ENCODE measurements around the gene PRDX5.

DNA sequence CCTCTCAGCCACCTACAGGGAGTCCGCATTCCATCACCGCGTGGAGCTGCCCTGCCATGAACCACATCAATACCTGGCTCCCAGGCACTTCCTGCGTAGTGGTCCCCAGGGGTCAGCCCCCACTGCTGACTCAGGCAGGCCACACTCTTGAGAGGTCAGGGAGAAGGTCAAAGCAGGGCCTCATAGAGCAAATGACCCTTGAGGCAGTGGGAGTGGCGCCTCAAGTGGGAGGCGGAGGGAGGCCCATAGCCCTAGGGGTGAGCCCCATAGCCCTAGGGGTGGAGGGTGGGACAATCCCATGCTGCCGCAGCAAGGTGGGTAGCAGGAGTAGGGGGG is 5.0 kb downstream of the PRDX5 start:
- TF ChIP-seq, protein P1, sequence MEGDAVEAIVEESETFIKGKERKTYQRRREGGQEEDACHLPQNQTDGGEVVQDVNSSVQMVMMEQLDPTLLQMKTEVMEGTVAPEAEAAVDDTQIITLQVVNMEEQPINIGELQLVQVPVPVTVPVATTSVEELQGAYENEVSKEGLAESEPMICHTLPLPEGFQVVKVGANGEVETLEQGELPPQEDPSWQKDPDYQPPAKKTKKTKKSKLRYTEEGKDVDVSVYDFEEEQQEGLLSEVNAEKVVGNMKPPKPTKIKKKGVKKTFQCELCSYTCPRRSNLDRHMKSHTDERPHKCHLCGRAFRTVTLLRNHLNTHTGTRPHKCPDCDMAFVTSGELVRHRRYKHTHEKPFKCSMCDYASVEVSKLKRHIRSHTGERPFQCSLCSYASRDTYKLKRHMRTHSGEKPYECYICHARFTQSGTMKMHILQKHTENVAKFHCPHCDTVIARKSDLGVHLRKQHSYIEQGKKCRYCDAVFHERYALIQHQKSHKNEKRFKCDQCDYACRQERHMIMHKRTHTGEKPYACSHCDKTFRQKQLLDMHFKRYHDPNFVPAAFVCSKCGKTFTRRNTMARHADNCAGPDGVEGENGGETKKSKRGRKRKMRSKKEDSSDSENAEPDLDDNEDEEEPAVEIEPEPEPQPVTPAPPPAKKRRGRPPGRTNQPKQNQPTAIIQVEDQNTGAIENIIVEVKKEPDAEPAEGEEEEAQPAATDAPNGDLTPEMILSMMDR (IDR thresholded peaks at IDR 0.05; ENCODE audit: insufficient read depth, low read length, poor library complexity, severe bottlenecking) = no peak
- TF ChIP-seq EZH2phosphoT487 (conservative IDR thresholded peaks at IDR 0.05; ENCODE audit: low read length) = no peak

Measured in SU-DHL-6 (cell line).